Astrocyte of the spinal cord (primary cell): ENCODE results near the gene HSFX2.
A peak's percentile ranks its signal among the peaks of the same experiment; 100 is the strongest.
"Not testable (repeated sequence)": the region's sequence is repeated elsewhere in the genome, so short reads cannot be mapped to it uniquely, and the experiment has no call there.

Experiments
- DNase-seq: peaks from one replicate; pipeline ENCODE4 v3.0.0; 2011; ENCODE audit warnings: low read depth, low spot score
- H3K4me3 ChIP-seq: 2 replicates; pipeline ENCODE4 v1.5.1; 2011; ENCODE audit warnings: low read depth, mild to moderate bottlenecking, low read length, moderate library complexity
- CTCF ChIP-seq: IDR thresholded peaks from 2 replicates; pipeline ENCODE4 v1.5.1; 2012; ENCODE audit warnings: low read depth, mild to moderate bottlenecking, low read length, inconsistent platforms
- in situ Hi-C: cut with HindIII; loops from 2 replicates; pipeline ENCODE4 v1.10.0; 2017; ENCODE audit warnings: low sequenced_read_pairs

Gene HSFX2

GRCh38 chrX:149595214-149595613, at the start of gene HSFX2:
Gene HSFX2, minus strand, starts transcription at chrX:149595314. Its CDS starts 614 bp downstream, at chrX:149594700.
- in situ Hi-C loops, H3K4me3 ChIP-seq, DNase-seq: not testable (repeated sequence)

GRCh38 chrX:149643496-149643895, 48.4 kb upstream of the HSFX2 start:
- in situ Hi-C loops, result no loop called here
- TF ChIP-seq CTCF, result no peak
- DNase-seq, result no peak
- no peak overlapping the region for H3K4me3 ChIP-seq

GRCh38 chrX:149641835-149642234, 46.7 kb upstream of the HSFX2 start:
- no peak for DNase-seq
- no peak for TF ChIP-seq CTCF
- H3K4me3 ChIP-seq, result no peak overlapping the region
- in situ Hi-C loops, result no loop called here

- no peak overlapping the region for H3K4me3 ChIP-seq
- in situ Hi-C loops, result no loop called here
- TF ChIP-seq CTCF, result no peak
- DNase-seq, result no peak
These were observed 46.3 kb upstream of the HSFX2 start for GRCh38 chrX:149641432-149641831.

GRCh38 chrX:149639568-149639967, 44.5 kb upstream of the HSFX2 start:
- TF ChIP-seq CTCF, result no peak
- H3K4me3 ChIP-seq, result no peak overlapping the region

GRCh38 chrX:149638860-149639259, 43.7 kb upstream of the HSFX2 start:
- no peak overlapping the region for H3K4me3 ChIP-seq
- no peak for TF ChIP-seq CTCF
- peak; percentile 1 for DNase-seq
- in situ Hi-C loops, result no loop called here

More at GRCh38 chrX:149639568-149639967, 44.5 kb upstream of the HSFX2 start:
- no peak for DNase-seq
- in situ Hi-C loops, result no loop called here

- in situ Hi-C loops, result no loop called here
- no peak for DNase-seq
- TF ChIP-seq CTCF, result no peak
These were observed 38.4 kb upstream of the HSFX2 start for GRCh38 chrX:149633511-149633910.

More at GRCh38 chrX:149633511-149633910, 38.4 kb upstream of the HSFX2 start:
- H3K4me3 ChIP-seq, result no peak overlapping the region
